ENCODE measurements around the gene TREM2.
"Not testable (repeated sequence)": the region's sequence is repeated elsewhere in the genome, so short reads cannot be mapped to it uniquely, and the experiment has no call there.

TREM2 gene

GRCh38 chr6:41162687-41163418 is at the start of gene TREM2:
Gene TREM2 (minus strand): TSS chr6:41163116. CDS start chr6:41163082, 34 bp downstream.
- peak; percentile 18 for DNase-seq (ENCODE audit: low spot score)

GRCh38 chr6:41209547-41210320 is 46.8 kb upstream of the TREM2 start:
- DNase-seq (ENCODE audit: low spot score), result no peak

DNA sequence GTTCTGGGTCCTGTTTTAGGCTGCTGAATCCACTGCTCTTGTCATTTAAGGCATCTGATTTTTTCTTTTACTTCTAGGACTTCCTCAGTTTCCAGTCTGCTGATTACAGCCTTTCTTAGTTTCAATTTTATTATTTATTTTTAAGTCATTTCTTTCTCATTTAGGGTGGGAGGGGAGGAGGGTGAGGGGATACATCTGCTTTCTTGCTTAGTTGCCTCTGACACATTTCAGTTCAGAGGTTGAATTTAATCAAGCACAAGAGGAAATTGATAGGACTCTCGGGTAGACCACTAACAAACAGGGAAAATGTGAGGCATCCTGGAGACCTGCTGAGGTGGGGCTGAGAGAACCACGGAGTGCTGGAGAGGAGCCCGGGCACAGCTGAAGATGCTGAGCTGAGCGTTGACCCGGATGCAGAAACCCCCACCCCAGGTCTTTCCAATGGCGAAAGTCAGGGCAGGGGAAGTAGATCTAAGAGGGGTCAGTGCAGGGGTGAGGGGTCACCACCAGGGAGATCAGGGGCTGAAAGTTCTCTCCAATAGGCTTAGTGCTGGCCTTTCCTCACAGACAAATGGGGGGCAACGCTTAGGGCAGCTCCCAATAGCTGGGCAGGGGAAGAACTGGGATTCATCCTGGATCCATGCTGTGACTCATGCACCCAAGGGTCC is 45.7 kb upstream of the TREM2 start:
- DNase-seq (ENCODE audit: low spot score), result no peak

- DNase-seq (ENCODE audit: low spot score), result no peak
These were observed 41.2 kb upstream of the TREM2 start for GRCh38 chr6:41204156-41204555.

DNA sequence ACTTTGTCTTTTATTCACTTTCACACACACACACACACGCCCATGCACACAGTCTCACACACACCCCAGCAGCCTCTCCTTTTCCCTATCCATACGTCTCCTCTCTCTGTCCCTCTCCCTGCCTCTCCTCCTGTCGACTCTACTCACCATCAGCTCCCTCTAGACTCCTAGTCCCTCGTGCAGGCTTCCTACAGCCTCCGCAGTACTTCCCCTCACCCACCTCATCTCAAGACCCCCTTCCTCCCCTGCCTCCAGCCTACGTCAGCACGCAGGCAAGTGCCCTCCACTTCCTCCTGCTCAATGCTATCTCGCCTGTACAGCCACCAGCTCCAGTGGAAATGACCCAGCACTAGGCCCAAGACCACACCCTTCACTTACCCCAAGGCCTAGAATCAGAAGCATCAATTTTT is 38.9 kb upstream of the TREM2 start:
- no peak for DNase-seq (ENCODE audit: low spot score)

- DNase-seq (ENCODE audit: low spot score), result no peak
These were observed 38.2 kb upstream of the TREM2 start, which contains the start of gene TREML2 for GRCh38 chr6:41200901-41201763. Gene TREML2 (minus strand): TSS chr6:41201149. CDS start chr6:41201008, 141 bp downstream.

- no peak for DNase-seq (ENCODE audit: low spot score)
These were observed 37.5 kb upstream of the TREM2 start for GRCh38 chr6:41200296-41200900.

GRCh38 chr6:41199552-41200246 is 36.8 kb upstream of the TREM2 start:
- no peak for DNase-seq (ENCODE audit: low spot score)

DNA sequence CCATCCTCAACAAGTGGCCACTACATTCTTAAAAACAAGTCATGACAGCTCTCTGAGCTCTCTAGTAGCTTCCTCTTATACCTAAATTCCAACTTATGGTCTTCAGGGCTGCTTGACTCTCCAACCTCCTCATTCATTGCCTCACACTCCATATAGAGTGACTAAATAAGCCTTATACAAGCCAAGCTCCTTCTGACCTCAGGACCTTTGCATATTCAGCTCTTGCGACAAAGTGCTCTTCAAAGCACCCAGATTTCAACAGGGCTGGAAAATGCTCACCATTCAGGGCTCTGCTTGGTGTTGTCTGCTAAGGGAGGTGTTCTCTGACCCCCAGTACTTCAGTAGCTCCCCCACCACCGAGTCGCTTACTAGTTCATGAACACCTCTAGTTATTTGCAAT is 34.3 kb upstream of the TREM2 start:
- DNase-seq (ENCODE audit: low spot score), result no peak

DNA sequence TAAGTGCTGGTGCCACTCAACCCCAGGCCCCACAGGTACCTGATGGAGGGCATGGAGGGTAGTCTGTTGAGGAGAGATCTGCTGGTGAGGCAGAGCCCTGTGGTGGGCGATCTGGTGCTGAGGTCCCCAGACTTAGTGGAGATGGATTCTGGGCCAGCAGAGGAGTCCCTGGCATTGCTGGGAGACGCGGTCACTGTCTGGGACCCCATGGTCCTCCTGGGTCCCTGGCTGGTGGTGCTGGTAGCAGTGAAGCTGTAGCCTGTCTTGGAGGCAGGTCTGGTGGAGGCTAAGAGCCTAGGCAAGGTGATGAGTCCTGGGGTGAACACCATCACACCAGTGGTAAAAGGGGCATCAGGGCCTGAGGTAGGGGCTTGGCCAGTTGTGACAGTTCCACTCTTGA is 31.5 kb upstream of the TREM2 start:
- no peak for DNase-seq (ENCODE audit: low spot score)

- DNase-seq (ENCODE audit: low spot score), result no peak
These were observed 31.0 kb upstream of the TREM2 start for GRCh38 chr6:41193884-41194283.

DNA sequence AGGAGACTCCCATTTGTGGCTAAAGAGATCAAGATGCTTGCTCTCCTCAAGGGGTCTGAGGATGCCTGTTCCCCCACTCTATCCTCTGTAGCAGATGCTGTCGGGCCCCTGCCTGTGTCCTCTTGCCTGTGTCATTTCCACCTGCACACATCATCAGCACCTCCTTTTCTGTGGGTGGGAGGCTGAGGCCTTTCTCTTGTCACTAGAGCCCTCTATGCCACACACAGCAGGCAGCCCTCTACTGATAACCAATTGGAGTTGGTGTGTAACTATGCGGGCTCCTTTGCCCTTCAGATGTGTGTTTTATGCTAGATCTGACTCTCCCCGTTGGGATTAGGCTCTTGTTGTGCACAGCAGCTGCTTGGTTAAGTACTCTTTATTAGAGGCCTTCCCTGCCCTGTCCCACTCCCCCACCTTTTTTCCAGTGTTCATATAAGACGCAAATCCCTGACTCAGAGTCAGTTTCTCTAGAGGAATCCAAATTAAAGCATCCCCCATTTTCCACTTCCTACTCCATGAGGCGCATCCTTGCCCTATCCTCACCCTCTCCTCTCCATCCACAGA is 30.3 kb upstream of the TREM2 start:
- DNase-seq (ENCODE audit: low spot score), result no peak

DNA sequence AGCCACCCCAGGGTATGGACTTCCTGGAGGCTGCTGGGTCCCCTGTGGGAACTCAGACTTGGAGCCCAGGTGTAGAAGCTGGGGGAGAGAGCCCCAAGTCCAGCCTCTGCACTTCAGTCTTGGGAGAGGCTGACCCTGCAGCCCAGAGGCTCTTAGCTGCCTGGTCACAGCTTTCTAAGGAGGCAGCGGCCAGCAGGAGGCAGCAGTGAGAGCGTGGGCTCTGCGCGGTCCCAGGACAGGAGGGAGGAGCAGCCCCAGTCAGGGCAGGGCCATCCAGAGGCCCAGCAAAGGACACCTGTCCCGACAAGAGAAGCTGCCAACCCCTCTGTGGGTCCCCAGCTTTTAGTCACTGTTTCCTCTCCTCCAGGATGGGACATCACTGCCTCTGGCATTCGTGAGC is 28.7 kb upstream of the TREM2 start:
- peak; percentile 53 for DNase-seq (ENCODE audit: low spot score)

- no peak for DNase-seq (ENCODE audit: low spot score)
These were observed 27.9 kb upstream of the TREM2 start for GRCh38 chr6:41190791-41191190.

DNA sequence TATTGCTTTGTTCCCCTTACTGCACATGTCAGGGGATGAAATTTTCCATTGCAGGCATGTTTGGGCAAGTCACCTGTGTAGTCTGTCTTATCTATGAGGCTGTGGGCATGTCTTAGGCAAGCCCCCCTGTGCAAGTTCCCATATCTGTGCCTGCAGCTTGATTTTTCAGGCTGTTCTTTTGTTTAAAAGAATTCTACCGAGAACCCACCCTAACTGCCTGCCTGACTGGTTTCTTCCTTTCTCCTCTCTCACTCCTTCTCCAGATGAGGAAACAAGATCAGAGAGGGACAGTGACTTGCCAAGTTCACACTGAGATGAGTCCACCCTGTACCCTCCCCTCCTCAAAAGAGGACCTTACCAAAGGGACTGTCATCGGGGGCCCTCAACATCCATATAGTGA is 27.1 kb upstream of the TREM2 start:
- no peak for DNase-seq (ENCODE audit: low spot score)

DNA sequence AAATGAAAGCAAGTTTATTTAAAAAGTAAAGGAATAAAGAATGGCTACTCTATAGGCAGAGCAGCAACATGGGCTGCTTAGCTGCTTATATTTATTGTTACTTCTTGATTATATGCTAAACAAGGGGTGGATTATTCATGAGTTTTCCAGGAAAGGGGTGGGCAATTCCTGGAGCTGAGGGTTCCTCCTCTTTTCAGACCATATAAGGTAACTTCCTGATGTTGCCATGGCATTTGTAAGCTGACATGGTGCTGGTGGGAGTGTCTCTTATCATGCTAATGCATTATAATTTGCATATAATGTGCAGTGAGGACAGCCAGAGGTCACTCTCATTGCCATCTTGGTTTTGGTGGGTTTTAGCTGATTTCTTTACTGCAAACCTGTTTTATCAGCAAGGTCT is 26.1 kb upstream of the TREM2 start:
- DNase-seq (ENCODE audit: low spot score), result not testable (repeated sequence)

DNA sequence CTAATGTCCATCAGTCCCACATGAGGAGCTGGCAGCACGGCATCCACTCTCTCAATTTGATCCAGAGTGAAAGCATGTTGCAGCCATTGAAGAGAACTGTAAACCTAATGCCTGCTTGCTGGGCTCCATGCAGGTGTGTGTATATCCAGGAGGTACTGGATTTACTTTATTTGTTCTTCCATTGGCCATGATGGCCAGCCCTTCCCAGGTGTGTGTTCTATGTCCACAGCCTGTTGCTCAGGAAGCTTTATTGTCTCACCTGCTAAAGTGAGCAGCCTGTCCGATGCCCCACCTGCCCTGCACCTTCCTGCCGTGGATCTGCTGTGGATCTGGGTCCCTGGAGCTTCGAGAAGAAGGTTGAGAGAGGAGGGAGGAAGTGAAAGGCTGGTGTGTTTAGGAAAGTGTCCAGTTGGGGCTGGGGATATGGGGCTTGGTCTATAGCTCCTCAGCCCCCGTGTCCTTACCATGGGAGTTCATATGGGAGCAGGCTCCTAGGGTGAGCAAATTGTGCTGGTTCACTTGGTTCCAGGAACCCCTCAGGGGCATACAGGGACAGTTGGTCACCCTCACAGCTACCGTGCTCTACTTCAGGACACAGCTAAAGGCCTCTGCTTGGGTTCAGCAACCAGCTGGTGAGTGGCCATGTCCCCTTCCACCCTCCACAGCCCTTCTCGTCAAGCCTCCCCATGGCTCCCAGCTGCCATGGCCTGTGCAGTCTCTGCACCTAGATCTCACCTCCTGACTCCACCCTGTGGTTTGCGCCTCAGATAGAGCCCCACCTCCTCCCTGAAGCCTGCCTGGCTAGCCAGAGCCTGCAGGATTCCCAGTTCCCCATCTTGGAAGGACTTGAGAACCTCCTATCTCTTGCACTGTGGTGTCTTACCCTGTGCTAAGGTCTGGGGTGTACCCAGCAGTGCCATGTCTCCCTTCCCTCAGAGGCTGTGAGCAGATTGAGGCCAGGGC is 25.3 kb upstream of the TREM2 start:
- no peak for DNase-seq (ENCODE audit: low spot score)

- DNase-seq (ENCODE audit: low spot score), result no peak
These were observed 23.2 kb upstream of the TREM2 start for GRCh38 chr6:41186031-41186562.

DNA sequence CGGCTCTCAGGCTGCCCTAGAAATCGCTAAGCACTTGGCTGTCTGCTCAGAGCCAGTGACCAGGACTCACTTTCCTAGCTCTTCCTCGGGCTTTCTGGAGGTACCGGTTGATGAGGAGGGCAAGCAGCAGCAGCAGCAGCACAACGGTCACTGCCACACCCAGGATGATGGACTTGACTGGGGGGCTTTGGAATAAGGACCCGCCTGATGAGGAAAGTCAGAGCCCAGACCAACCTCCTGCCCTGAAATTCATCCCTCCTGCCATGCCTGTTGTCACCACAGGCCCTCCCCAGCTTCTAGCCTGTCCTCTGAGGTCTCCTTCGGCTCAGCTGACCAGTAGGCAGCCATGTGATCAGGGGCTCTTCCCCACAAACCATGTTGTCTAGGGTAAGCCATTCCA is 21.8 kb upstream of the TREM2 start:
- no peak for DNase-seq (ENCODE audit: low spot score)

Measured in D341Med (cell line).